Measurements from ENCODE around the gene IPO4. TPM values are rescaled to one million over a fixed set of nuclear protein-coding genes. Genes with fewer than 3 reads are reported as not detected.

Gene IPO4
- total and polyA plus RNA-seq, 9 of the 15 experiments (the other 6 are each of a cell fraction or from before 2014, with no cell fraction given) = 7.3 to 122 (median 31.8) TPM

GRCh38 chr14:24146453-24146977, 42.1 kb downstream of the IPO4 start, which contains the start of gene PSME2 (continued):
- TF ChIP-seq MGA (IDR thresholded peaks at IDR 0.05) (no peak), MCM7 (IDR thresholded peaks at IDR 0.05) (no peak), SAP30 (IDR thresholded peaks at IDR 0.05; ENCODE audit: borderline replicate concordance, insufficient read depth, low read depth, low read length, poor library complexity, severe bottlenecking) (peak; percentile 66), MAZ (CRISPR knock-in tag; conservative IDR thresholded peaks at IDR 0.05 in 1 of 2, IDR thresholded peaks at IDR 0.05 in 1 of 2) (peak; percentile 52 to 84; a peak in 2 of 4 replicates), TOE1 (IDR thresholded peaks at IDR 0.05; ENCODE audit: borderline replicate concordance) (peak; percentile 35; the same call in 1 of the 2 replicates), TOE1 (CRISPR knock-in tag; IDR thresholded peaks at IDR 0.05; ENCODE audit: borderline replicate concordance, low read depth) (no peak), PRDM10 (IDR thresholded peaks at IDR 0.05; ENCODE audit: partially characterized antibody) (peak; percentile 43), GATA2 (CRISPR knock-in tag; IDR thresholded peaks at IDR 0.05) (no peak), RB1 (IDR thresholded peaks at IDR 0.05; ENCODE audit: low read depth) (no peak)
- TF ChIP-seq, protein P1, sequence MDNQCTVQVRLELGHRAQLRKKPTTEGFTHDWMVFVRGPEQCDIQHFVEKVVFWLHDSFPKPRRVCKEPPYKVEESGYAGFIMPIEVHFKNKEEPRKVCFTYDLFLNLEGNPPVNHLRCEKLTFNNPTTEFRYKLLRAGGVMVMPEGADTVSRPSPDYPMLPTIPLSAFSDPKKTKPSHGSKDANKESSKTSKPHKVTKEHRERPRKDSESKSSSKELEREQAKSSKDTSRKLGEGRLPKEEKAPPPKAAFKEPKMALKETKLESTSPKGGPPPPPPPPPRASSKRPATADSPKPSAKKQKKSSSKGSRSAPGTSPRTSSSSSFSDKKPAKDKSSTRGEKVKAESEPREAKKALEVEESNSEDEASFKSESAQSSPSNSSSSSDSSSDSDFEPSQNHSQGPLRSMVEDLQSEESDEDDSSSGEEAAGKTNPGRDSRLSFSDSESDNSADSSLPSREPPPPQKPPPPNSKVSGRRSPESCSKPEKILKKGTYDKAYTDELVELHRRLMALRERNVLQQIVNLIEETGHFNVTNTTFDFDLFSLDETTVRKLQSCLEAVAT (IDR thresholded peaks at IDR 0.05) = 0 out of 4 replicates have a peak, but pooled peaks of 1 of the 2 experiments have one; percentile 30
